HCT116 (cell line): Measurements from ENCODE around the gene INPP4A. TPM values are rescaled to one million over a fixed set of nuclear protein-coding genes. Genes with fewer than 3 reads are reported as not detected.

Experiments used
- ATAC-seq: fragments of 200-7000 bp; cut with Tn5 transposase; 2 replicates; pipeline ENCODE4 v1.9.1; 2020; ENCODE audit warnings: mild to moderate bottlenecking, moderate library complexity
- BruUV-seq: library from RNA; stranded (reverse); fragments of 400-500 nt; replicated peaks from 2 replicates; lab custom pipeline; 2021; lab: Mats Ljungman, UMichigan
- CTCF ChIA-PET: fragments of 300-600 bp; sonication (Branson Sonifier 250); formaldehyde crosslinking; loops from one replicate; lab custom pipeline; 2021; ENCODE audit warnings: antibody characterized with exemption; lab: Charles Lee
- POLR2A ChIA-PET: fragments of 300-600, 350-600 bp; sonication (Branson Sonifier 250); formaldehyde crosslinking; loops from one replicate; lab custom pipeline; 2021; ENCODE audit warnings: antibody characterized with exemption; lab: Charles Lee
- RAD21 ChIA-PET, 2 experiments: fragments of 300-600 bp; sonication (Branson Sonifier 250); formaldehyde crosslinking; loops; one replicate each; lab custom pipeline; 2023; ENCODE audit warnings: low total read pairs in 2 of 2; ENCODE audit not compliant: uncharacterized antibody in 2 of 2, unreplicated experiment in 2 of 2, low non-redundant PET in 1 of 2; lab: Charles Lee
- DNase-seq: peaks from one replicate; pipeline ENCODE4 v3.0.0-alpha.2; 2010; ENCODE audit warnings: low read depth, low spot score
- H2AFZ ChIP-seq: fragments of 200-600 bp; shearing (Covaris generic), sonication (generic); 2 replicates; pipeline ENCODE4 v1.6.1; 2017; ENCODE audit warnings: low read depth, mixed run types, mixed read lengths, antibody characterized with exemption, low read length; ENCODE audit not compliant: poor library complexity, severe bottlenecking
- H3K27ac ChIP-seq: 2 replicates; pipeline ENCODE4 v1.5.1; 2012; ENCODE audit warnings: low read depth, low read length
- H3K27me3 ChIP-seq: fragments of 200-600 bp; sonication (generic); 2 replicates; pipeline ENCODE4 v1.6.1; 2016; ENCODE audit warnings: mixed run types, low read length, mixed read lengths; ENCODE audit not compliant: insufficient read depth
- H3K36me3 ChIP-seq, 2 experiments: fragments of 200-500 bp in 1 of 2; fragments of 200-600 bp in 1 of 2; sonication (Bioruptor generic) in 1 of 2; sonication (generic) in 1 of 2; 2 replicates each; pipeline versions ENCODE4 v1.5.1 to v1.6.1; 2014 to 2016; ENCODE audit warnings: low read length in 2 of 2, inconsistent platforms in 1 of 2, mixed read lengths in 1 of 2, mixed run types in 1 of 2; ENCODE audit not compliant: insufficient read depth in 2 of 2, control insufficient read depth in 1 of 2
- H3K4me1 ChIP-seq, 2 experiments: fragments of 200-600 bp in 1 of 2; sonication (generic) in 1 of 2; 2 replicates each; pipeline versions ENCODE4 v1.5.1 to v1.6.1; 2012 to 2017; ENCODE audit warnings: low read length in 2 of 2, inconsistent platforms in 1 of 2, mild to moderate bottlenecking in 1 of 2, mixed read lengths in 1 of 2, mixed run types in 1 of 2, moderate library complexity in 1 of 2; ENCODE audit not compliant: insufficient read depth in 2 of 2, control insufficient read depth in 1 of 2
- H3K4me2 ChIP-seq: fragments of 200-600 bp; sonication (generic); 2 replicates; pipeline ENCODE4 v1.6.1; 2017; ENCODE audit warnings: mixed run types, low read length, mixed read lengths
- H3K4me3 ChIP-seq, 2 experiments: fragments of 200-600 bp in 1 of 2; sonication (generic) in 1 of 2; replicated peaks in 1 of 2; 2 replicates each; pipeline ENCODE4 v1.5.1; 2011 to 2016; ENCODE audit warnings: low read length in 2 of 2, control low read depth in 1 of 2, low read depth in 1 of 2, mild to moderate bottlenecking in 1 of 2, mixed read lengths in 1 of 2, mixed run types in 1 of 2
- H3K79me2 ChIP-seq: fragments of 200-600 bp; sonication (generic); 2 replicates; pipeline ENCODE4 v1.6.1; 2017; ENCODE audit warnings: mild to moderate bottlenecking, mixed run types, low read length, moderate library complexity, mixed read lengths; ENCODE audit not compliant: insufficient read depth
- H3K9ac ChIP-seq: fragments of 200-600 bp; sonication (generic); 2 replicates; pipeline ENCODE4 v1.6.1; 2016; ENCODE audit warnings: low read length, mixed read lengths
- H3K9me2 ChIP-seq: fragments of 200-600 bp; sonication (generic), shearing (Covaris generic); 2 replicates; pipeline ENCODE4 v1.6.1; 2017; ENCODE audit warnings: mixed run types, mild to moderate bottlenecking, moderate library complexity; ENCODE audit not compliant: insufficient read depth
- H3K9me3 ChIP-seq, 2 experiments: fragments of 200-500 bp in 1 of 2; fragments of 200-600 bp in 1 of 2; sonication (Bioruptor generic) in 1 of 2; sonication (generic) in 1 of 2; 2 replicates each; pipeline ENCODE4 v1.6.1; 2014 to 2017; ENCODE audit warnings: low read length in 2 of 2, mixed read lengths in 2 of 2, inconsistent platforms in 1 of 2, low read depth in 1 of 2, mild to moderate bottlenecking in 1 of 2, mixed run types in 1 of 2, moderate library complexity in 1 of 2; ENCODE audit not compliant: control insufficient read depth in 1 of 2, insufficient read depth in 1 of 2
- H4K20me1 ChIP-seq: fragments of 200-600 bp; sonication (generic), shearing (Covaris generic); 2 replicates; pipeline ENCODE4 v1.6.1; 2017; ENCODE audit warnings: mixed run types, mild to moderate bottlenecking, moderate library complexity; ENCODE audit not compliant: insufficient read depth
- CBX3 ChIP-seq: IDR thresholded peaks from 2 replicates; pipeline ENCODE4 v1.6.1; 2012; ENCODE audit warnings: low read depth
- EGR1 ChIP-seq: IDR thresholded peaks from 2 replicates; pipeline ENCODE4 v1.6.1; 2012; ENCODE audit warnings: low read depth
- ELF1 ChIP-seq: IDR thresholded peaks from 2 replicates; pipeline ENCODE4 v1.6.1; 2012; ENCODE audit warnings: low read depth, borderline replicate concordance
- EZH2 ChIP-seq: fragments of 200-600 bp; sonication (generic); IDR thresholded peaks from 2 replicates; pipeline ENCODE4 v1.6.1; 2017; ENCODE audit warnings: antibody characterized with exemption, mixed run types
- FOSL1 ChIP-seq: IDR thresholded peaks from 2 replicates; pipeline ENCODE4 v1.6.1; 2012; ENCODE audit warnings: low read depth
- JUND ChIP-seq: IDR thresholded peaks from 2 replicates; pipeline ENCODE4 v1.6.1; 2012
- MAX ChIP-seq: IDR thresholded peaks from 2 replicates; pipeline ENCODE4 v1.6.1; 2012
- POLR2A ChIP-seq: IDR thresholded peaks from 2 replicates; pipeline ENCODE4 v1.7.0; 2011; ENCODE audit warnings: borderline replicate concordance; ENCODE audit not compliant: insufficient read depth, insufficient read length; ENCODE audit errors: extremely low read depth
- POLR2AphosphoS5 ChIP-seq: IDR thresholded peaks from 2 replicates; pipeline ENCODE4 v1.6.1; 2011; ENCODE audit warnings: mild to moderate bottlenecking, low read depth, low read length, moderate library complexity
- RAD21 ChIP-seq: IDR thresholded peaks from 2 replicates; pipeline ENCODE4 v1.6.1; 2012; ENCODE audit warnings: low read depth, mild to moderate bottlenecking
- REST ChIP-seq: IDR thresholded peaks from 2 replicates; pipeline ENCODE4 v1.6.1; 2012; ENCODE audit warnings: low read depth
- SIN3A ChIP-seq: IDR thresholded peaks from 2 replicates; pipeline ENCODE4 v1.6.1; 2012; ENCODE audit warnings: low read depth
- SP1 ChIP-seq: IDR thresholded peaks from 2 replicates; pipeline ENCODE4 v1.6.1; 2012; ENCODE audit warnings: low read depth
- YY1 ChIP-seq: IDR thresholded peaks from 2 replicates; pipeline ENCODE4 v1.6.1; 2011; ENCODE audit warnings: low read length, low read depth, moderate library complexity, mild to moderate bottlenecking; ENCODE audit not compliant: insufficient replicate concordance; ENCODE audit errors: extremely low read depth
- ZBTB33 ChIP-seq: IDR thresholded peaks from 2 replicates; pipeline ENCODE4 v1.6.1; 2011; ENCODE audit warnings: mild to moderate bottlenecking, low read length, moderate library complexity; ENCODE audit not compliant: insufficient replicate concordance; ENCODE audit errors: extremely low read depth
- ZFX ChIP-seq: fragments of 450-650 bp; IDR thresholded peaks from 2 replicates; pipeline ENCODE4 v1.6.1; 2017
- ZNF274 ChIP-seq: fragments of 200-500 bp; sonication (Bioruptor generic); IDR thresholded peaks from 2 replicates; pipeline ENCODE4 v1.6.1; 2014; ENCODE audit warnings: mild to moderate bottlenecking, low read depth, low read length, inconsistent platforms
- intact Hi-C: fragments of 100-400 bp; cut with micrococcal nuclease; formaldehyde crosslinking; loops from 2 replicates; pipeline ENCODE4 v1.10.0; 2022
- total RNA-seq: library from RNA; stranded (reverse); gene quantifications from one replicate; pipeline ENCODE4 v1.2.1, GENCODE V29; 2021; ENCODE audit not compliant: unreplicated experiment

The INPP4A gene
- total RNA-seq, 1 experiment from 2014 or later = 18.5 TPM

GRCh38 chr2:98485453-98485755, 40.7 kb downstream of the INPP4A start:
- RAD21 ChIA-PET = no interaction called here
- Histone ChIP-seq H3K4me2 (no peak overlapping the region), H3K4me3 (no peak overlapping the region), H3K9me3 (no peaks in the 10 kb centered on the region), H3K27me3 (no peaks in the 10 kb centered on the region), H2AFZ (no peak overlapping the region), H3K9ac (no peak overlapping the region), H3K36me3 (no peaks in the 10 kb centered on the region), H3K4me1 (peaks cover 0 to 15% of the 10 kb centered on the region in 2 experiments; a peak in 1 of 4 replicates), H3K9me2 (no peaks in the 10 kb centered on the region), H4K20me1 (no peaks in the 10 kb centered on the region), H3K79me2 (peaks cover 5% of the 10 kb centered on the region), H3K27ac (no peak overlapping the region)
- BruUV-seq = no TSS peak
- CTCF ChIA-PET = no interaction called here
- intact Hi-C loops = no loop called here
- DNase-seq (no peak), ATAC-seq (no peak)
- TF ChIP-seq JUND (no peak), YY1 (no peak), ZBTB33 (no peak), EGR1 (no peak), REST (no peak), MAX (no peak), FOSL1 (no peak), EZH2 (no peak), ZNF274 (no peak), CBX3 (no peak), SP1 (no peak), SIN3A (no peak), ELF1 (no peak), RAD21 (no peak), ZFX (no peak), POLR2A (no peak), POLR2AphosphoS5 (no peak)
- POLR2A ChIA-PET = no interaction called here
